OCI-LY3 (cell line): Measurements from ENCODE around the gene ZNF438.

ENCODE experiments used
- CTCF ChIP-seq: fragments of 200-600, 300-600 bp; sonication (generic); IDR thresholded peaks from 2 replicates; pipeline ENCODE4 v1.5.1; 2014; ENCODE audit warnings: antibody characterized with exemption, low read length, low read depth
- EZH2phosphoT487 ChIP-seq: fragments of 200-600 bp; shearing (Covaris generic); IDR thresholded peaks from 2 replicates; pipeline ENCODE4 v1.6.1; 2018; ENCODE audit warnings: antibody characterized with exemption, mixed run types, low read depth

DNA sequence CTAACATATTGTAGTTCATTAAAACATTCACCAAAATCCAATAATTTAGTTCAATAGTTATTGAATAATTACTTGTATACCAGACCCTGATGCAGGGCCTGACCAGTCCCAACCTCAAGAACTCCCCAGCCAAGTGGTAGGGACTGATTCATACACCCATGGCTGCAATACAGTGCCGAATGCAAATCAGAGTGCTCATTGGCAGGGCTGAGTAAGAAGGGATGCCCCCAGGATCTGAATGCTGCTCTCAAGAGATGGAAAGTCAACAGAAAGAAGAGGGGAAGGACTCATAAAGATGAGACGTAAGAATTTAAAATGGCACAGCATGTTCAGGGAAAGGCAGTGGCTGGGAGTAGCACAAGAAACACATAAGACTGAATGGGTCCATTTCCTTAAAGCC lies 29.9 kb downstream of the ZNF438 start:
- TF ChIP-seq CTCF (no peak), EZH2phosphoT487 (no peak)
